Measurements from ENCODE around the gene SLU7.

The SLU7 gene

GRCh38 chr5:160456480-160457177, 37.7 kb upstream of the SLU7 start:
- Mint-ChIP-seq H3K9me3 (no peaks in the 10 kb centered on the region), H3K36me3 (ENCODE audit: low read depth) (no peaks in the 10 kb centered on the region), H3K27ac (no peak overlapping the region), H3K4me1 (ENCODE audit: low read depth) (peaks cover 48% of the 10 kb centered on the region), H3K27me3 (peaks cover 6% of the 10 kb centered on the region), H3K4me3 (no peak overlapping the region)

- H3K4me3 Mint-ChIP-seq = no peak overlapping the region
- no peaks in the 10 kb centered on the region for H3K36me3 Mint-ChIP-seq (ENCODE audit: low read depth)
- peak overlapping the region; percentile 41 for H3K27ac Mint-ChIP-seq
- peaks cover 49% of the 10 kb centered on the region for H3K4me1 Mint-ChIP-seq (ENCODE audit: low read depth)
- H3K27me3 Mint-ChIP-seq = peaks cover 6% of the 10 kb centered on the region
- no peaks in the 10 kb centered on the region for H3K9me3 Mint-ChIP-seq
These were observed 36.7 kb upstream of the SLU7 start for GRCh38 chr5:160455600-160455999.

GRCh38 chr5:160453751-160454150, 34.9 kb upstream of the SLU7 start:
- Mint-ChIP-seq H3K36me3 (ENCODE audit: low read depth) (no peaks in the 10 kb centered on the region), H3K27ac (no peak overlapping the region), H3K27me3 (peaks cover 6% of the 10 kb centered on the region), H3K4me3 (no peak overlapping the region), H3K4me1 (ENCODE audit: low read depth) (peaks cover 40% of the 10 kb centered on the region), H3K9me3 (no peaks in the 10 kb centered on the region)

GRCh38 chr5:160452795-160453194, 33.9 kb upstream of the SLU7 start:
- Mint-ChIP-seq H3K4me3 (no peak overlapping the region), H3K9me3 (no peaks in the 10 kb centered on the region), H3K36me3 (ENCODE audit: low read depth) (no peaks in the 10 kb centered on the region), H3K4me1 (ENCODE audit: low read depth) (peaks cover 34% of the 10 kb centered on the region), H3K27me3 (peaks cover 6% of the 10 kb centered on the region), H3K27ac (no peak overlapping the region)

GRCh38 chr5:160452036-160452435, 33.2 kb upstream of the SLU7 start:
- Mint-ChIP-seq H3K9me3 (no peaks in the 10 kb centered on the region), H3K27ac (no peak overlapping the region), H3K27me3 (peaks cover 6% of the 10 kb centered on the region), H3K4me3 (no peak overlapping the region), H3K4me1 (ENCODE audit: low read depth) (peaks cover 34% of the 10 kb centered on the region), H3K36me3 (ENCODE audit: low read depth) (no peaks in the 10 kb centered on the region)

- no peak overlapping the region for H3K4me3 Mint-ChIP-seq
- no peaks in the 10 kb centered on the region for H3K36me3 Mint-ChIP-seq (ENCODE audit: low read depth)
- no peaks in the 10 kb centered on the region for H3K9me3 Mint-ChIP-seq
- H3K4me1 Mint-ChIP-seq (ENCODE audit: low read depth) = peaks cover 28% of the 10 kb centered on the region
- peaks cover 6% of the 10 kb centered on the region for H3K27me3 Mint-ChIP-seq
- no peak overlapping the region for H3K27ac Mint-ChIP-seq
These were observed 32.4 kb upstream of the SLU7 start for GRCh38 chr5:160451281-160451680.

- Mint-ChIP-seq H3K27ac (no peak overlapping the region), H3K36me3 (ENCODE audit: low read depth) (no peaks in the 10 kb centered on the region), H3K4me3 (no peak overlapping the region), H3K27me3 (peaks cover 3% of the 10 kb centered on the region), H3K4me1 (ENCODE audit: low read depth) (peaks cover 23% of the 10 kb centered on the region), H3K9me3 (no peaks in the 10 kb centered on the region)
These were observed 31.5 kb upstream of the SLU7 start for GRCh38 chr5:160450164-160450932.

GRCh38 chr5:160449458-160449857, 30.6 kb upstream of the SLU7 start:
- Mint-ChIP-seq H3K4me1 (ENCODE audit: low read depth) (peaks cover 29% of the 10 kb centered on the region), H3K27me3 (no peaks in the 10 kb centered on the region), H3K9me3 (no peaks in the 10 kb centered on the region), H3K27ac (no peak overlapping the region), H3K4me3 (no peak overlapping the region), H3K36me3 (ENCODE audit: low read depth) (no peaks in the 10 kb centered on the region)

- H3K4me3 Mint-ChIP-seq = no peak overlapping the region
- H3K27me3 Mint-ChIP-seq = no peaks in the 10 kb centered on the region
- no peak overlapping the region for H3K27ac Mint-ChIP-seq
- no peaks in the 10 kb centered on the region for H3K9me3 Mint-ChIP-seq
- no peaks in the 10 kb centered on the region for H3K36me3 Mint-ChIP-seq (ENCODE audit: low read depth)
- H3K4me1 Mint-ChIP-seq (ENCODE audit: low read depth) = peaks cover 32% of the 10 kb centered on the region
These were observed 30.0 kb upstream of the SLU7 start for GRCh38 chr5:160448886-160449285.

GRCh38 chr5:160445751-160446150, 26.9 kb upstream of the SLU7 start:
- no peaks in the 10 kb centered on the region for H3K36me3 Mint-ChIP-seq (ENCODE audit: low read depth)
- H3K27ac Mint-ChIP-seq = no peak overlapping the region
- peaks cover 52% of the 10 kb centered on the region for H3K4me1 Mint-ChIP-seq (ENCODE audit: low read depth)
- no peak overlapping the region for H3K4me3 Mint-ChIP-seq
- H3K9me3 Mint-ChIP-seq = no peaks in the 10 kb centered on the region
- H3K27me3 Mint-ChIP-seq = no peaks in the 10 kb centered on the region

- Mint-ChIP-seq H3K4me1 (ENCODE audit: low read depth) (peaks cover 53% of the 10 kb centered on the region), H3K4me3 (no peak overlapping the region), H3K27me3 (no peaks in the 10 kb centered on the region), H3K36me3 (ENCODE audit: low read depth) (no peaks in the 10 kb centered on the region), H3K9me3 (no peaks in the 10 kb centered on the region), H3K27ac (no peak overlapping the region)
These were observed 26.3 kb upstream of the SLU7 start for GRCh38 chr5:160445132-160445531.

GRCh38 chr5:160444407-160444806, 25.5 kb upstream of the SLU7 start:
- H3K9me3 Mint-ChIP-seq = no peaks in the 10 kb centered on the region
- no peaks in the 10 kb centered on the region for H3K27me3 Mint-ChIP-seq
- H3K4me3 Mint-ChIP-seq = no peak overlapping the region
- no peaks in the 10 kb centered on the region for H3K36me3 Mint-ChIP-seq (ENCODE audit: low read depth)
- H3K4me1 Mint-ChIP-seq (ENCODE audit: low read depth) = peaks cover 57% of the 10 kb centered on the region
- H3K27ac Mint-ChIP-seq = no peak overlapping the region

- H3K27ac Mint-ChIP-seq = no peak overlapping the region
These were observed 24.0 kb upstream of the SLU7 start for GRCh38 chr5:160442824-160443431.

GRCh38 chr5:160441311-160441781, 22.5 kb upstream of the SLU7 start:
- Mint-ChIP-seq H3K27me3 (no peaks in the 10 kb centered on the region), H3K4me3 (no peak overlapping the region), H3K36me3 (ENCODE audit: low read depth) (no peaks in the 10 kb centered on the region), H3K27ac (peak overlapping the region; percentile 46), H3K9me3 (no peaks in the 10 kb centered on the region), H3K4me1 (ENCODE audit: low read depth) (peaks cover 79% of the 10 kb centered on the region)

More at GRCh38 chr5:160442824-160443431, 24.0 kb upstream of the SLU7 start:
- no peaks in the 10 kb centered on the region for H3K27me3 Mint-ChIP-seq
- no peaks in the 10 kb centered on the region for H3K36me3 Mint-ChIP-seq (ENCODE audit: low read depth)
- H3K4me1 Mint-ChIP-seq (ENCODE audit: low read depth) = peaks cover 69% of the 10 kb centered on the region
- no peaks in the 10 kb centered on the region for H3K9me3 Mint-ChIP-seq
- no peak overlapping the region for H3K4me3 Mint-ChIP-seq

- H3K36me3 Mint-ChIP-seq (ENCODE audit: low read depth) = no peaks in the 10 kb centered on the region
- H3K27ac Mint-ChIP-seq = peak overlapping the region; percentile 98
- H3K4me3 Mint-ChIP-seq = peak overlapping the region; percentile 87
- H3K4me1 Mint-ChIP-seq (ENCODE audit: low read depth) = peaks cover 79% of the 10 kb centered on the region
- no peaks in the 10 kb centered on the region for H3K9me3 Mint-ChIP-seq
- H3K27me3 Mint-ChIP-seq = peaks cover 5% of the 10 kb centered on the region
These were observed 20.3 kb upstream of the SLU7 start for GRCh38 chr5:160439205-160439600.
